GM21367 (cell line): ENCODE results near the gene UGT1A9.

ENCODE experiments used
- ATAC-seq: cut with Tn5 transposase; IDR thresholded peaks from one replicate; pipeline ENCODE4 v1.9.1; 2021; ENCODE audit not compliant: unreplicated experiment

Gene UGT1A9

DNA sequence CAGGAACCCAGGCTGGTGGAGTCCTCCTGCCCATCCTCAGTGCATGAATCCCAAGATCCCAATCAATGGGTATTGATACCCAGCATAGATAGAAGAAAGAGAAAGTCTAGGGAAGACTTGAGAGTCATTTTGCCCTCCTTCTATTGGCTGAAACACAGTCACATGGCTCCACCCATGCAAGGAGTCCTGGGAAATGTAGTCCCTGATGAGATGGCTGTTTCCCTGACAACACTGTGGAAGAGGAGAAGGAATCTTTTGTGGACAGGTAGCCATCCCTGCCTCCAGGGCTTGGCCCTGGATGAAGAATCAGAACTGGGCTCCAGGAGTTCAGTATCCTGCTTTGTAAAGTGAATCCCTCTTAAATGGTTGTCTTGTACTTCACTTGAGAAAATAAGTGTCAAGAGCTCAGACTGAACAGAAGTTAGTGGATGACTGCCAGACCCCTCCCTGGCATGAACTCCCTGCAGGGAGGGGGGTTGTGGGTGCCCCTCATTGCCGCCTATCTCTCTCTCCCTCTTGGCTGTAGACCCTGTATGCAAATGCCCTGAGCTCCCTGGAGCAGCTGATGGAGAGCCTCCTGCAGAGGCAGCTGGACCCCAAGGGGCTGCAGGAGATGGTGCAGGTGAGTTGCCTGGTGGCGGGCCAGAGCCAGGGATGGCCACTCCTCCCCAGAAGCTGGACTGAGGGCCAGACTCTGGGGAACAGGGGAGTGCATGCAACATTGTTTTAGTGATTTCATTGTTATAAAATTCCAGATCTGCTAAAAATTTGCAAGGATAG is 142.5 kb downstream of the UGT1A9 start:
- no peak for ATAC-seq

DNA sequence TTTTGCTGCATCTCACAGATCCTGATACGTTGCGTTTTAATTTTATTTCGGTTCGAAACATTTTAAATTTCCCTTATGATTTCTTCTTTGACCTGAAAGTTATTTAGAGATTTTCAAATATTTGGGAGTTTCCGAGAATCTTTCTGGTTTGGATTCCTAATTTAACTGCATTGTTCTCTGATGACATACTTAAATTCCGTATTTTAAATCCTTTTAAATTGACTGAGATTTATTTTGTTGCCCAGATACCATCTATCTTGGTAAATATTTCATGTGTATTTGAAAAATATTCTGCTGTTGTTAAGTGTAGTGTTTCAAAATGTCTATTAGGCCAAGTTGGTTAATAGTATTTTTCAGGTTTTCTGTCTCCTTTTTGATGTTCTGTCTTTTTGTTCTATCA is 144.2 kb downstream of the UGT1A9 start:
- ATAC-seq: no peak

DNA sequence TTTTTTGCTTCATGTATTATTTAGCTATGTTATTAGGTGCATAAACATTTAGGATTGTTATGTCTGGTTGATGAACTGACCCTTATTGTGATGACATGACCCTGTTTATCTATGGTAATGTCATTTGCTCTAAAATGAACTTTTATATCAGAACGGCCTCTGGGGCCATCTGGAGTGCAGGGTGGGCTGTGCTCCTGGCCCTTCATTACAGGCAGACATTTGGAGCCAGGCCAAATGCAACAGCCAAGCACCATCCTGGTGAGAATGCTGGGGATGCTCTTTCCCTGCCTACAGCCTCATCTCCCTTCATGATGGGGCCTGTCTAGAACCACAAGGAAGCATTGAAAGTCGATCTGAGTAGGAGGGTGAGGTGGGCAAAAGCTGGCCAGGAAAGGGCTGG is 144.6 kb downstream of the UGT1A9 start:
- ATAC-seq: no peak

DNA sequence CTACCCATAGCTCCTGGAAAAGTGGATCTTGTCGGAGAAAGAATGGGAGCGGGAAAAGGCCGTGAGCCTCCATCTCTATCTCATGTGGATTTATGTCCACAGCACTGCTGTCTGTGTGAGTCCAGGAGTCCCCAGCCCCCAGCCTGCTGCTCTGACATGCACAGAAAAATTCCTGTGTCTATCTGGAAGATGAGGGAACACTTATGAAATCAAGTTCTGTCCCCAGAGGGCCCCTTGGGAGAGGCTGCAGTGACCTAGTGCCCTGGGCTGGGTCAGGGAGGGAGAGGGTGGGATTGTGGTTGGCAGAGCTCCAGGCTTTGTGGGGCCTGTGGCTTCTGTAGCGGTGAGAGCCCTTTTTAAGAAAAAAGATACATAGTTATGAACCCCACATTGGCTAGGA is 145.1 kb downstream of the UGT1A9 start:
- ATAC-seq: no peak

DNA sequence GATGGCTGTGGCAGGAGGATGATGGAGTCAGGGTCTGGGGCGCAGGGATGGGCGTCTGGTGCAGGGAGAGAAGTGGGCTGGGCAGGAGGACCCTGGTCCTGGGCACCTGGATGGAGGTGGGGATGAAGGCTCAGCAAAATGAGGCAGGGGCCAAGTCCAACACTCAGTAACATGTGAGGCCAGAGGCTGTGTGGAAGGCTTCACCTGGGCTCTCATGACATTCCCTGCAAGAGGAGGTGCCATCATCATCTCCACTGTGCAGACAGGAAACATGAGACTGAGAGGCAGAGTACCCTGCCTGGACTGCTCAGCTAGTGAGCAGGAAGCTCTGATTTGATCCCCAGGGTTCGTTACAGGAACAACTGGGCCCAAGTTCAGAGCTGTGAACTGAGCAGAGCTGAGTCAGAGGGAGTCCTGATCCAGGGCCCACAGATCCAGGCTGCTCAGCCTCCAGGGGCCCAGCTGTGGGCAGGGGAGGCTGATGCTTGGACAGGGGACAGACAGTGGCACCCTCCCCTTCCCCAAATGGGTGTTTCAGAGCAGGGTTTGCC is 145.7 kb downstream of the UGT1A9 start:
- no peak for ATAC-seq

DNA sequence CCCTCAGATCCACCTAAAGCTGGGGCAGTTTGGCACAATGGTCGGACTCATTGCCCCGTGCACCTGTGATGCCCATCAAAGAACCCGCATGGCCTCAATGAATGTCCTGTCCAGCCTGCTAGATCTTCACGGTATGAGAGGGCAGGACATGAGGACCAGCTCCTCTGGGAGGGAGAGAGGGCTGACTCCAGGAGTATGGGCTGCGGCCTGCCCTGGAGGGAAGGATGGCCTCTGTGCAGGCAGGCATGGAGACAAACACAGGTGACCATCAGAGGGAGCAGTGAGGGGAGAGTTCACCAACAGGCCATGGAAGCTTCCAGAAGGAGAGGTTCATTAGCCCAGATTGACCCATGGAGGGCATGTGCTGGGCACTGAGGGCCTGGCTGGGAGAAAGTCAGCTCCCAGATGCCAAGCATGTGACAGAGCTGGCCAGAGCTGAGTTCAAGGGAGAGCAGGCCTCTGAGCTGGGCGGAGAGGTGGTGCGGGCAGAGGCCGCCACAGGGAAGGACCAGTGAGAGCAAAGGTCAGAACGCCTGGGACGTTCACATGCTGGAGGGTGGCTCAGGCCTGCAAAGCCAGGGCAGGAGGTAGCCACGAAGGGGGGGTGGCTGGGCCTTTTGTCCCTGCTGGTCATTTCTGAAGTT is 146.4 kb downstream of the UGT1A9 start:
- ATAC-seq: no peak

DNA sequence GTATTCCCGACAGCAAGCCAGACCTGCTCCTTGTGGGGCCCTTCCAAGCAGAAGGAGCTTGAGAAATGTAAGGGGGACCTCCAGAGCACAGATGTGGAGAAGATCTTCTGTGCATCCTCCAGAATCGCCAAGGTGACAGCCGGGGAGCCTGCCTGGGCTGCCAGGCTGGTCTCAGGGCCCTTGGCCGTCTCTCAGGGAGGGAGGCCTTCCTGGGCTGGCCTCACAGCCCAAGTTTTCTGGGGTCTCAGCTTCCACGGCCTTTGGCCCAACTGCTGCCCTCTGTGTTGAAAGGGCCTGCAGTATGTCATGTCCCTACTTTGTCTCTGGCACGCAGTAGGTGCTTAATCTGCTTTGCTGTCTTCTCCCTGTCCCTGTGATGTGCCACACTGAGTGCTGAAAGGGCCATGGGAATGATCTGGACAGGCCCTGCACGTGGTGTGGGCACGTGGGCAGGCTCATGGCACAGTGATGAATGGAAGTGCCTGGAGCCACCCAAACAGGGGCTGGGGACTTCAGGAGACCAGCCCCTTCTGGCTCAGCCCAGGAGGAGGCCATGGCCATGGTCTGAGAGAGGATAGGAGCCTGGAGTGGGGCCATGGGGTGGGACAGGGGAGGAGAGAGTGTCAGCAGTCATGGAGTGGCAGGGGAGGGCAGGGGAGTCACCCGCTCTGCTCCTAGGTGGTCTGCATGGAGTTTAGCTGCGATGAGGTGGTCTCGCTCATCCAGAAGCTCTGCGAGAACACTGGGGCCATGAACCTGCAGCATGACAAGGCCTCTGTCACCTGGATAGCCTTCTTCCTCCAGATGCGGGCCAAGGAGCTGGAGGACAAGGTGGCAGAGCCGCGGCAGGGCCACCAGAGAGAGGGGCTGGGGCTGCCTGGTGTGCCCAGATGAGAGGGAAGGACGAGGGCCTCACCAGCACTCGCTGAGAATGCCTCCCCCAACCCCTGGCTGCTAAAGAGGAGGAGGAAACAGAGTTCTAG is 147.2 kb downstream of the UGT1A9 start:
- no peak for ATAC-seq

DNA sequence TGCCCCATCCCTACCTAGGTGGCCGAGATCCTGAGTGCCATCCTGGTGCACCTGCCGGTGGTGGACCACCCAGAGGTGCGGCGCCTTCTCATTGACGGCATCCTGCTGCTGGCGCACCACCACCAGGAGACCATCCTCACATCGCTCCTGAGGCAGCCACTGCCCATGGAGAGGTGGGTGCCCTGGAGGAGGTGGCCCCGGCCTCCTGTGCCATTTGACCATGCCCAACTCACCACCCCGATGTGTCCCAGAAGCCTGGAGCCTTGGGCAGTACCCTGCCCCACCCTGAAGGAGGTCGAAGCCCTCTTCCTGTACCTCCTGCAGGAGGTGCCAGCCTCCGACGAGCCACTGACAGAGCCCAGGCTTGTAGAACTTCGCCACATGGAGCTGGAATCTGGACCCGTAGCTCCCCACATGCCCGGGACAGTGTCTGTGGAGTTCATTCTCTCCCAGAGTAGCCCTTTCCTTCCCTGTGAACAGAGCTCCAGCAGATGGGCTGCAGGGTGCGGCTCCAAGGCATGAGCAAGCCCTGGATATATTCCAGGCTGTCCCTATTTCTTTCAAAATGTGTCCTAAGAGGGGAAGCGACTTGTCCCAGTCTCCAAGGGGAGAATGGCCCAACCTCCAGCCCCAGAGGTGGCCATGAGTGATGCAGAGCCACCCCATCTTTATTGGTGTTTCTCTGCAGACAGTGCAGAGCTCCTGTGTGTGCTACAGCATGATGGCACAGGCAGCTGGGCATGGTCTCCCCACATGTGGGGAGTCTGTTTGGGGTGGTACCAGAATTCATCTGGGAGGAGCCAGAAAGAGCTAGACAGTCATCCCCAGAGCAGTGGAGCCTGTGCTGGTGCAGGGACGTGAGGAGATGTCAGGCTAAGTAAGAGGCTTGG is 148.4 kb downstream of the UGT1A9 start:
- ATAC-seq: no peak

DNA sequence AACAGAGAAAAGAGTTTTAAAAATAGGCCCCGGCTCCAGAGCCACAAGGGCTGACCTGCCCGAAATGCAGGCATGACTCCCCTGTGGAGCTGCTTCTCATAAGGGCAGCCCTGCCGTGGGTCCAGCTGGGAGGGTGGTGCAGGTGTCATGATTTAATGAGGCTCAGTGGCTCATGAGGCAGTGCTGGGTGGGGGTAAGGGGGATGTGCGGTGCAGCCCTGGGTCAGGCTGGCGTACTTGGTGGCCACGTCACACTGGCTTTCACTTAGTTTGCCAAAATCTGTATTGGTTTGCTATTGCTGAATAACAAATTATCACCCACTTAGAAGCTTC is 149.0 kb downstream of the UGT1A9 start:
- no peak for ATAC-seq

DNA sequence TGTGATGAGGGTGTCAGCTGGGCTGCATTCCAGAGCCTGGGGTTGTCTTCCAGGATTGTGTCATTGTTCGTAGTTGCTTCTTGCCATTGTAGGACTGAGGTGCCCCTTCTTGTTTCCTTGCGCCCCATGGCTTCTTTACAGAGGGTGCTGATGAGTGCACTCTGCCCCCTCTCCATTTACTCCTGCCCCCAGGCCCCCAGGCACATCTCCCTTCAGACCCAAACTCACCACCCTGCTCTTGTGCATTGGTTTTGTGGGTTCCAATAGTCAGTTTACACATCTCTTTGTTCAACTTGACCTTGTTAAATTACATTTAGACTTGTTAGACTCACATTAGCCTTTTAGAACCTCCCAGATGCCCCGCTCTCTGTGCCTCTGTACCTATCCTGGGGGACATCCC is 149.5 kb downstream of the UGT1A9 start:
- no peak for ATAC-seq

DNA sequence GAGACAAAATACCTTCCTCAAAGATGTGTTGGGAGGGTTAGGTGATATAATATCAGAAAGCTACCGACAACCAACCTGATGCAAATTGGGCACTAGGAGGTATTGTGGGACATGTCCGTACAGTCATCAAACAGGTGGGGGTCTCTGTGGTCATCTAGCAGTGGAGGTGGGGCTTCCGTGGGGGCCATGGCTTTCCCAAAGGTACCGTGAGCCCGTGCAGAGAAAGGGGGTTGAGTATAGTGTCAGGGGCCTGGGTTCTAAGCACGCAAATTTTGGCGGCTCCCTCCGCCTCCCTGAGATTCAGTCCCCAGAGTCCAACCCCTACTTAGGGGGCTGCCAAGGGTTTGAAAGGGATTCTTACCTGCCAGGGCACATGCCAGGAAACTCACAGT is 150.0 kb downstream of the UGT1A9 start:
- no peak for ATAC-seq

DNA sequence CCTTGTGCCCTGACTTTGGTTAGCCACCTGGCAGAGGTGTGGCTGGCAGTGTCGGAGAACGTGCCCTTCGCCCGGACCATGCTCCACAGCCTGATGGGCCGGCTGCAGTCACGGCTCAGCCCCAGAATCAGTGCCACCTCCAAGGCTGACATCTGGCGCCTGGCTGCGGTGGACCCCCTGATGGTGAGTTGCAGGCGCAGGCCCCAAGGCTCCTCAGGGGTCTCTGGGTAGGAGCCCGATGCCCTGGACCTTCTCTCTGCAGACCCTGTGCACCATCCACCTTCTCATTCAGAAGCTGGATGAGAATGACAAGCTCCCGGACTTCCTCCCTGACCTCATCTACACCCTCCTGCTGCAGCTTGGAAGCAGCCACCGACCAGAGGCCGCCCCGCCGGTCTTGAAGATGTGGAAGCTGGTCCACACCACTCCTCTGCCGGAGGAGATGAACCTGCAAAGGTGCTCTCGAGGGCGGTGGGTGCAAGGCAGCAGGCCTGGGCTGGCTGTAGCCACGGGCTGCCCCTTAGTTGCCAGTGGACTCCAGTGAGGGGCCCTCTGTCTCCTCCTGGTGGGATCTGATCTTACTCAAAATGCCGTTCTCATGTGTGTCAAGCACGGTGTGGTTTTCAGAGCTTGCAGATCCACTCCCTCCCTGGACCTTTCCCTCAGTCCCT is 150.5 kb downstream of the UGT1A9 start:
- ATAC-seq: no peak
